NB4 (cell line): ENCODE results near the gene CCDC92.

Source experiments
- DNase-seq: peaks from one replicate; pipeline ENCODE4 v3.0.0; 2010; ENCODE audit warnings: low read depth
- H3K4me3 ChIP-seq: one replicate; pipeline ENCODE4 v1.5.1; 2011; ENCODE audit warnings: mild to moderate bottlenecking, low read depth, low read length, moderate library complexity
- MYC ChIP-seq: IDR thresholded peaks from 2 replicates; pipeline ENCODE4 v1.6.1; 2011; ENCODE audit warnings: low read depth, low read length
- POLR2A ChIP-seq: IDR thresholded peaks from 2 replicates; pipeline ENCODE4 v1.6.1; 2011; ENCODE audit warnings: mild to moderate bottlenecking; ENCODE audit not compliant: insufficient read length; ENCODE audit errors: extremely low read depth
- TF ChIP-seq, protein P1 (sequence below): IDR thresholded peaks from one replicate; pipeline ENCODE4 v1.5.1; 2012; ENCODE audit warnings: low read depth, low read length
- TF ChIP-seq, protein P2 (sequence below): IDR thresholded peaks from 2 replicates; pipeline ENCODE4 v1.6.1; 2011; ENCODE audit warnings: low read depth, low read length

Gene CCDC92

DNA sequence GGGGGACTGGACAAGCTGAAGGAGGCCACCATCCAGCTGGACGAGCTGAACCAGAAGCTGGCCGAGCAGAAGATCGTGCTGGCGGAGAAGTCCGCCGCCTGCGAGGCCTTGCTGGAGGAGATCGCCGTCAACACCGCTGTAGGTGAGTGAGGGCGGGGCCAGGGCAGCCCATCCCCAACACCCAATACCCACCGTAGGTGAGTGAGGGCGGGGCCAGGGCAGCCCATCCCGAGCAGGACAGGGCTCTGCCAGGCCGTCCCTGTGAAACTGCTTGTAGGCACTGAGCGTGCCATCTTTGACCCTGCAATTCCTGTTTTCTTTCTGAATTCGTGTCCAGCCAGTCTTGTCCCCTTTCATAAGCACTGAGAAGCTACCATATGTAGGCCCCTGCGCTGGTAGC is 74.0 kb downstream of the CCDC92 start:
- DNase-seq: no peak
- H3K4me3 ChIP-seq: no peak overlapping the region
- TF ChIP-seq POLR2A (no peak), MYC (no peak)
- TF ChIP-seq, protein P1, sequence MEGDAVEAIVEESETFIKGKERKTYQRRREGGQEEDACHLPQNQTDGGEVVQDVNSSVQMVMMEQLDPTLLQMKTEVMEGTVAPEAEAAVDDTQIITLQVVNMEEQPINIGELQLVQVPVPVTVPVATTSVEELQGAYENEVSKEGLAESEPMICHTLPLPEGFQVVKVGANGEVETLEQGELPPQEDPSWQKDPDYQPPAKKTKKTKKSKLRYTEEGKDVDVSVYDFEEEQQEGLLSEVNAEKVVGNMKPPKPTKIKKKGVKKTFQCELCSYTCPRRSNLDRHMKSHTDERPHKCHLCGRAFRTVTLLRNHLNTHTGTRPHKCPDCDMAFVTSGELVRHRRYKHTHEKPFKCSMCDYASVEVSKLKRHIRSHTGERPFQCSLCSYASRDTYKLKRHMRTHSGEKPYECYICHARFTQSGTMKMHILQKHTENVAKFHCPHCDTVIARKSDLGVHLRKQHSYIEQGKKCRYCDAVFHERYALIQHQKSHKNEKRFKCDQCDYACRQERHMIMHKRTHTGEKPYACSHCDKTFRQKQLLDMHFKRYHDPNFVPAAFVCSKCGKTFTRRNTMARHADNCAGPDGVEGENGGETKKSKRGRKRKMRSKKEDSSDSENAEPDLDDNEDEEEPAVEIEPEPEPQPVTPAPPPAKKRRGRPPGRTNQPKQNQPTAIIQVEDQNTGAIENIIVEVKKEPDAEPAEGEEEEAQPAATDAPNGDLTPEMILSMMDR: no peak
- TF ChIP-seq, protein P2, sequence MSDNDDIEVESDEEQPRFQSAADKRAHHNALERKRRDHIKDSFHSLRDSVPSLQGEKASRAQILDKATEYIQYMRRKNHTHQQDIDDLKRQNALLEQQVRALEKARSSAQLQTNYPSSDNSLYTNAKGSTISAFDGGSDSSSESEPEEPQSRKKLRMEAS: no peak

DNA sequence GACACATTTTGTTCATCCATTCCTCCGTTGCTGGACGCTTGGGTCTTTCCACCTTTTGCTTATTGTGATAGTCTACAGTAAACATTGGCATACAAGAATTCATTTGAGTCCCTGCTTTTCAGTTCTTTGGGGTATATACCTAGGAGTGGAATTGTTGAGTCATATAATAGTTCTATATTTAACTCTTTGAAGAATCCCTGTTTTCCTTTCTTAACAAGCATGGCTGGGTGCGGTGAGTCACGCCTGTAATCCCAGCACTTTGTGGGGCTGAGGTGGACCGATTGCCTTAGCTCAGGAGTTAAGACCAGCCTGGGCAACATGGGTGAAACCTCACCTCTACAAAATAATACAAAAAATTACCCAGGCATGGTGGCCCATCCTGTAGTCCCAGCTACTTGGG is 75.4 kb downstream of the CCDC92 start:
- TF ChIP-seq, protein P1: no peak
- TF ChIP-seq MYC (no peak), POLR2A (no peak)
- TF ChIP-seq, protein P2: no peak
- H3K4me3 ChIP-seq: no peak overlapping the region
- no peak for DNase-seq

DNA sequence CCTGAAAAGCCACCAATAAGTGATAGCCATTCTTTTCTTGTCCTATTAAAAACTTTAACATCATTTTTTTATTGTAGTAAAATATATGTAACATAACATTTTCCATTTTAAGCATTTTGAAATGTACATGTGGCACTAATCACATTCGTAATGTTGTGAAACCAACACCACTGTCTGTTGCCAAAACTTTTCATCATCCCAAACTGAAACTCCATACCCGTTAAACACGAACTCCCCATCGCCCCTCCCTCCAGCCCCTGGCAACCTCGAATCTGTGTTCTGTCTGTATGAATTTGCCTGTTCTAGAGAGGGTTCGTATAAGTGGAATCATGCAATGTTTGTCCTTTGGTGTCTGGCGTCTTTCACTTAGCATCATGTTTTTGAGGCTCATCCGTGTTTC is 75.9 kb downstream of the CCDC92 start:
- TF ChIP-seq, protein P2: no peak
- TF ChIP-seq POLR2A (no peak), MYC (no peak)
- TF ChIP-seq, protein P1: no peak
- no peak overlapping the region for H3K4me3 ChIP-seq
- DNase-seq: no peak

DNA sequence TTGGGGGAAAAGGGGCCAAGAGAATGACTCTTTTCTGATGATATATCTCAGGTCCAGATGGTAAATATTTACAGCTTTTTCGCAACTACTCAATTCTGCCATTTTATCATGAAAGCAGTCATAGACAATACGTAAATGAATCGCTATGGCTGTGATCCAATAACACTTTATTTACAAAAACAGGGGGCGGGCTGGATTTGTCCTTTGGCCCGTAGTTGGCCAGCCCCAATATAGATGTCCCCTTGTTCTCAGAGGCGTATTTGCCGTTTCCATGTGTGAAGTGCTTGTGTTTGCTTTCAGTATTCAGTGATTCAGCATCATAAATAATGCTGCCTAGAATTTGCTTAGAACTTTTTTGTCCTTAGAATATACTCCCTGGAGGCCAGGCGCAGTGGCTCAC is 77.2 kb downstream of the CCDC92 start:
- H3K4me3 ChIP-seq: no peak overlapping the region
- DNase-seq: no peak
- TF ChIP-seq, protein P1: no peak
- TF ChIP-seq, protein P2: no peak
- TF ChIP-seq POLR2A (no peak), MYC (no peak)

DNA sequence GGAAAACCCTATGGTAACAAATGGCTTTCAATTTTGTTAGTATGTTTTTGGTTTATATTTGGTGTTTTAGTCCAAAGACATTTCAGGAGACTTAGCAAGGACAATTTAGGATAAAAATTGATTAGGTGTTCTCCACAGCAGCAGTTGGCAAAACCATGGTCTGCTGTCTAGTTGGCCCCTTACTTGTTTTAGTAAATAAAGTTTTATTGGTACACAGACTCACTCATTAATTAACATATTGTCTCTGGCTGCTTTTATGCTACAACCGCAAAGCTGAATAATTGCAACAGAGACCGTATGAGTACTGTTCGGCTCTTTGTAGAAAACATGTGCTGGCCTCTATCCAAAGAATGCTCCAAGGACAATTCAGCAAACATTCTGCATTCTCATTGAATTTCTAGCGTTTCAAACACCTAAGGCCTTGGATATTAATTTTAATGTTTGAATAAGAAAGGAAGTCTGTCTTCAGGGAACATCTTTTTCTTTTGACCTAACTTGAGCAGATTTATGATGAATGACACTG is 77.7 kb downstream of the CCDC92 start:
- H3K4me3 ChIP-seq: no peak overlapping the region
- DNase-seq: no peak
- no peak for TF ChIP-seq MYC
- TF ChIP-seq, protein P1: no peak
- no peak for TF ChIP-seq POLR2A
- TF ChIP-seq, protein P2: no peak

DNA sequence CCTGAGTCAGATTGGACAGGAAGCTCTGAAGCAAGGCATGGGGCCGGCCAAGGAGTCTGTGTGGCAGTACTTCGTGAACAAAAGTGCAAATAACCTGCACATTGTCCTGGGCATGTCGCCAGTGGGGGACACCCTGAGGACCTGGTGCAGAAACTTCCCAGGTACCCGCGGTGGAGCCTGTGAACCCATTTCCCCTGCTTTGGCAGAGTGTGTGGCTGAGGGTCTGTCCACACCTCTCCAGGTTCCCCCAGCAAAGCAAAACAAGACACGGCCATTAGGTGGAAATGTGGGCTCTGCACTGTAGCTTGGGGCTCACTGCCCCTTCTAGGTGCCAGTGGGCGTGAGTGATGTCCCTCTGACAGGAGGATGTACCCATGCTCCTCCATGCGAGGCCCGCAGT is 79.4 kb downstream of the CCDC92 start:
- H3K4me3 ChIP-seq: no peak overlapping the region
- DNase-seq: no peak
- no peak for TF ChIP-seq MYC
